Measurements from ENCODE around the gene ZNF282.

The ZNF282 gene

DNA sequence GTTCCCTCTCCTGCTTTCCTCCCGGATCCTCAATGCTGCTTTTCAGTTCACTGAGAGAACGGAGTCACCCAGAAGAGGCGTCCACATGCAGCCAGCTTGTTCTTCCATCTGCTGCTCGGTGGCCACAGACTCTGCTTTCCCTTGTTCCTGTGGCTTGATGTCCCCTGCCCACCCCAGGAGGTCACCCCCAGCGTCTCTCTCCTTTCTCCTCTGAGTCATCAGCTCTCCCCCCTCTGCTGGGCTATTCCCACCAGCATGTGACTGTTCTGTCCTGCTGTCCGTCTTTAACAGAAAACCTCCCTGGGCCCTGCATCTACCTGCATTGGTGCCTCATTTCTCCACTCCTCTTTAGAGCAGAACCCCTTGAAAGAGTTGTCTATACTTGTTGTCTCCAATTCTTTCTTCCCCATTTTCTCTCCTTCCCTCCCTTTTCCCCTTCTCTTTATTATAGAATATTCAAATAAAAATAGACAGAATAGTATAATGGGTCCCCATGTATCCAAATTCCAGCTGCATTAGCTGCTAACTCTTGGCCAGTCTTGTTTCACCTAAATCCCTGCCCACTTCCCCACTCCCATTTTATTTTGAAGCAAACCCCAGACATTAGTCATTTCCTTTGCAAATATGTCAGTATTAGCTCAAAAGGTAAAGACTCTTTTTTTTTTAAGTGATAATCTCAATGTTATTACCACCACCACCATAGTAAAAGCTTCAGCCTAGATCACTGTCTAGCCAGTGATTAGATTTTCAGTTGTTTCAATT, 4.1 kb downstream of the ZNF282 start:
- TF ChIP-seq, protein P1, sequence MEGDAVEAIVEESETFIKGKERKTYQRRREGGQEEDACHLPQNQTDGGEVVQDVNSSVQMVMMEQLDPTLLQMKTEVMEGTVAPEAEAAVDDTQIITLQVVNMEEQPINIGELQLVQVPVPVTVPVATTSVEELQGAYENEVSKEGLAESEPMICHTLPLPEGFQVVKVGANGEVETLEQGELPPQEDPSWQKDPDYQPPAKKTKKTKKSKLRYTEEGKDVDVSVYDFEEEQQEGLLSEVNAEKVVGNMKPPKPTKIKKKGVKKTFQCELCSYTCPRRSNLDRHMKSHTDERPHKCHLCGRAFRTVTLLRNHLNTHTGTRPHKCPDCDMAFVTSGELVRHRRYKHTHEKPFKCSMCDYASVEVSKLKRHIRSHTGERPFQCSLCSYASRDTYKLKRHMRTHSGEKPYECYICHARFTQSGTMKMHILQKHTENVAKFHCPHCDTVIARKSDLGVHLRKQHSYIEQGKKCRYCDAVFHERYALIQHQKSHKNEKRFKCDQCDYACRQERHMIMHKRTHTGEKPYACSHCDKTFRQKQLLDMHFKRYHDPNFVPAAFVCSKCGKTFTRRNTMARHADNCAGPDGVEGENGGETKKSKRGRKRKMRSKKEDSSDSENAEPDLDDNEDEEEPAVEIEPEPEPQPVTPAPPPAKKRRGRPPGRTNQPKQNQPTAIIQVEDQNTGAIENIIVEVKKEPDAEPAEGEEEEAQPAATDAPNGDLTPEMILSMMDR (IDR thresholded peaks at IDR 0.05; ENCODE audit: borderline replicate concordance, insufficient read depth, low read depth, low read length), result no peak
- H3K4me3 ChIP-seq (ENCODE audit: low read depth, low read length), result no peak overlapping the region

DNA sequence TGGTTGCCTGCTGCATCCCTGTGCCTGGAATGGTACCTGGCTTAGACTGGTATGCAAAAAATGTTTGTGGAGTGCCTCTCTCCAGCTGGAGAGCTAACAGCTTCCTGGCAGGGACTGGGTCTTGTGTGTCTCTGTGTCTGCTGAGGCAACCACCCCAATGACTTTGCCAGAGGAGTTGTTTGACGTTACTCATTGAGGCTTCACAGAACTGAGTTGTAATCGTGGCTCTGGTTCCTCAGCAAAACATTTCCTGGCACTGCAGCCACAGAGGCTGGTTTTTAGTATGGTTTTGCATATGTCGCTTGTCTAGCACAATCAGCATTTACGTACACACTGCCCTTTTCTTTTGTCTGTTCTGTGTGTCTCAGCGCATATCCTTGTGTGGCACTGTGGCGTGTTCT, 7.5 kb downstream of the ZNF282 start:
- no peak overlapping the region for H3K4me3 ChIP-seq (ENCODE audit: low read depth, low read length)
- TF ChIP-seq, protein P1 (IDR thresholded peaks at IDR 0.05; ENCODE audit: borderline replicate concordance, insufficient read depth, low read depth, low read length), result no peak

DNA sequence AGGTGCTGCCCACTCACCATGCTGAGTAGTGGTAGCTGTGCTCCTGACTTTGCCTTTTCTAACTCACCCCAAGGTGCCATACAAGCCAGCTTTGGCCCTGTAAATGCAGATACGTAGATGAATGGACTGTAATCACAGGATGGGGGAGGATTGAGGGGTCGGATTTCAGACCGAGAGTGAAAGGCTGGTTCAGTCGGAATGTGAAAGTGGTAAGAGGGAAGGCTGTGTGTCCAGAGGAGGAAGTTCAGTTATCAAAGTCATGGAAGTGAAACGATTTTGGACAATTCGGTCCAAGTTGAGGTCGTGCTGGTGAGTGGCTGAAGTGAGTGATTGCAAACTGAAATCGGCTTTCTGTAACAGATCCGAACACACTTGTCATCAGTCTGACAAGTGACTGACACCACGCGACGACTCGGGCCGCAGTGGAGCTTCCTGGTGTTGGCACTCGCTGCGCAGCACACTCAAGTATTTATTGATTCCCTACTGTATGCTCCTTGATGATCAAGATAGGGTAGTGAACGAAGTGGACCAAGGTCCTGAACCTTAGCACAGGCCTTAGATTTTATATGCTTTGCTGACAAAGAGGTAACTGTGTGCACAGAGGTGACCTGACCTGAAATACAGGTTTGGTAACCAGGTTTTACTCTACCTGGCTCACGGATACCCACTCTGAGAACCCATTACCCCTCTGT, 10.5 kb downstream of the ZNF282 start:
- no peak overlapping the region for H3K4me3 ChIP-seq (ENCODE audit: low read depth, low read length)
- TF ChIP-seq, protein P1 (IDR thresholded peaks at IDR 0.05; ENCODE audit: borderline replicate concordance, insufficient read depth, low read depth, low read length), result no peak

DNA sequence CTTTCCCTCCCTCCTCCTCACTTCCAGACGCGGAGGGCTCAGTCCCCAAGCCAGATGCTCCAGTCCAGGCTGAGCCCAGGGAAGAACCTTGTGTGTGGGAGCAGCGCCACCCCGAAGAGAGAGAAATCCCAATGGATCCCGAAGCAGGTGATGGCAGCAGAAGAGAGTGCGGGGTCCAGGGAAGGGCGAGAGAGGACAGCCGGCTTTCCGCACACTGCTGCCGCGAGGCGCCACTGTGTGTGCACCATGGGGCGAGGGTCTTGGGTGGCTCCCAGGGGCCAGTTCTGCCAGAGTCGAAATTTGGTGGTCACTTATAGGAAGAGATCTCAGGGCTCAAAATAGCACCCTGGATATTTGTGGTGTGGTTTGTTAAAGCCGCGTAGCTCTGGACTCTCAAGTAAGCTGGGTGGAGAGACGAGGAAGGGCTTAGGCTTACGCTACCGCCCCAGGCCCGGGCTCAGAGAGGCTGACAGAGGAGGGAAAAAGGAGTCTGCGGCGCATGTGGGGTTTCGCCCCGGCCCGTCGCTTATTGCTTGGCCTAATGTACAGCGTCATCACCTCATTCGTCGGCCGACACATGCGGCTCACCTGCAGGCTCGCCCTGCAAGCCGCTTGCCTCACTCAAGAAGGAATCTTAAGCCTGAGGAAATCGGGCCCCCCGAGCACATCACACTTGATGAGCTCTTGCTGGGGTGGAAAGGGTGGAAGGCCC, 12.1 kb downstream of the ZNF282 start:
- H3K4me3 ChIP-seq (ENCODE audit: low read depth, low read length), result no peak overlapping the region
- TF ChIP-seq, protein P1 (IDR thresholded peaks at IDR 0.05; ENCODE audit: borderline replicate concordance, insufficient read depth, low read depth, low read length), result no peak

DNA sequence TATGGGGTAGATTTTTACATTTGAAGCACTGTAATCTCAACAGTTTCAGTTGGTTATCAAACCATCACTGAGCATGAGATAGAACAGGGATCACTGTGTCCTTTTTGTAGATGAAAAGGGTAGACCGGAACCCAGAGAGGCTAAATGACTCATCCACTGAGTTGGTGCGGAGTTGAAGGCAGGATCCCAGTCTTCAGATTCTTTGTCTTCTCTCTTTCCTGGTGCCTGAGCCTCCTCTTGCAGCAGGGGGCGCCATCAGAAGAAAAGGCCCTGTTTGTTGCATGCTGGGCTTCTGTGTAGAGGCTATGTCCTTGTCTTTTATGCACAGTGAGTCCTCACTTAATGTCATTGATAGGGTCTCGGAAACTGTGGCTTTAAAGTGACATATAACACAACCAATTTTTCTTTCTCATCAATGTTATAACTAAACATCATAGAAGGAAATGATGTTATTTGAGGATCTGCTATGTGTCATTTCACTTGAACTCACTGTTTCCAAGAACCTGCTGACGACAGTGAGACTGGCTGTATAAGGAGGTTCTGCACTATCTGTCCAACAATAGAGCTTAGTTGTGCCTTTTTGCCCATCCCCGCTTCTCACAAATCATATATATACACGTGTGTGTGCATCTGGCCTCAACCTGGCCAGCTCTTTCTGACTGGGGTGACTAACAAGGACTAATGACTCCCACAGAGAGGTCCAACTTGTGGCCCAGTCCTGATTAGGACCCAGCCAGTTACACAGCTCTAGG, 14.3 kb downstream of the ZNF282 start:
- H3K4me3 ChIP-seq (ENCODE audit: low read depth, low read length), result no peak overlapping the region
- TF ChIP-seq, protein P1 (IDR thresholded peaks at IDR 0.05; ENCODE audit: borderline replicate concordance, insufficient read depth, low read depth, low read length), result peak; percentile 72

DNA sequence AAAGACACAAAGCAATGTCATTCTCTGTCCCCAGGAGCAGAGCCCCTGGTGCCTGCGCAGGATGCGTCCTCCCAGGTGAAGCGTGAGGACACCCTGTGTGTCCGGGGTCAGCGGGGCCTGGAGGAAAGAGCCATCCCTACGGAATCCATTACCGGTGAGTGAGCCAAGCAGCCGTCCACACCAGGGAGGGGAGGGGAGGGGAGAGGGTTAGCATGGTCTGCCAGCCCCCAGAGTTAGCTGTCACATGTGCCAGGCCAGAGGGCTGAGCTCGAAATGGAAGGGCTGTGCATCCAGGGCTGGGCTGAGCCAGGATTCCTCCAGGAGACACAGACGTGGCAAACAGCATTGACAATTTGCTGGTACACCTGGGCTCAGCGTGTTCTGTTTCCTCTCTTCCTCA, 15.2 kb downstream of the ZNF282 start:
- TF ChIP-seq, protein P1 (IDR thresholded peaks at IDR 0.05; ENCODE audit: borderline replicate concordance, insufficient read depth, low read depth, low read length), result no peak
- no peak overlapping the region for H3K4me3 ChIP-seq (ENCODE audit: low read depth, low read length)
